Ovary (tissue), 3 donors: ENCODE results near the gene HSF4.

ENCODE experiments used
- EP300 ChIP-seq: sonication (generic); formaldehyde crosslinking; IDR thresholded peaks from one replicate; pipeline ENCODE4 v1.6.1; 2017; ENCODE audit warnings: antibody characterized with exemption
- POLR2A ChIP-seq: fragments of 450-650 bp; IDR thresholded peaks from one replicate; pipeline ENCODE4 v1.6.1; 2017; ENCODE audit warnings: antibody characterized with exemption, mild to moderate bottlenecking, moderate library complexity
- TF ChIP-seq, protein P1 (sequence below), 3 donors: fragments of 450-650 bp in 2 of 3; fragments of 200-600 bp in 1 of 3; IDR thresholded peaks; one replicate each; pipeline versions ENCODE4 v1.5.1 to v1.8.0; 2016 to 2022; ENCODE audit warnings: antibody characterized with exemption in 3 of 3, mild to moderate bottlenecking in 1 of 3
- donor health status: DM: no; HTN: no; CAD: no.

DNA sequence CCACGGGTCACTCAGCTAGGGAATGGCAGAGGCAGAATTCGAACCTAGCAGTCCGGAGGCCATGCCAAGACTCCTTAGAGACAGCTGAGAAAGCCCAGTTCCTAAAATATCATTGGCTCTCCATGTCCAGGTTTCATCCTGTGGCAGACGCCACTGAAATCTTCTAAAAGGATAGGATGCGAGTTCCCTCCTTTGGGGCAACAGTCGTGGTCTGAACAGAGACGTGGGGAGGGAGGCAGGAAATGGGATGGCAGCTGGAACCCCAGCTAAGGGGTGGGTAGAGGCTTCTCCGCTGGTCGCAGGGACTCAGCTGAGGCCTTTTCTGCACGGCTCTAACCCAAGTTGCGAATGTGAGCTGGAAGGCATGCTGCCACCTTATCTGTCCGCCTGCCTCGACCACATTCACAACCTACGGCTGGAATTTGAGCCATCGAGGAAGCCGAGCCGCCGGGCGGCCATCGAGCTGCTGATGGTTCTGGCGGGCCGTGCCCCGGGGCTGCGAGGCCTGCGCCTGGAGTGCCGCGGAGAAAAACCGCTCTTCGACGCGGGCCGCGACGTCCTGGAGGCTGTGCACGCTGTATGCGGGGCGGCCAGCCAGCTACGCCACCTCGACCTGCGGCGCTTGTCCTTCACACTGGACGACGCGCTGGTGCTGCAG is 1.9 kb upstream of the HSF4 start:
- TF ChIP-seq, protein P1, sequence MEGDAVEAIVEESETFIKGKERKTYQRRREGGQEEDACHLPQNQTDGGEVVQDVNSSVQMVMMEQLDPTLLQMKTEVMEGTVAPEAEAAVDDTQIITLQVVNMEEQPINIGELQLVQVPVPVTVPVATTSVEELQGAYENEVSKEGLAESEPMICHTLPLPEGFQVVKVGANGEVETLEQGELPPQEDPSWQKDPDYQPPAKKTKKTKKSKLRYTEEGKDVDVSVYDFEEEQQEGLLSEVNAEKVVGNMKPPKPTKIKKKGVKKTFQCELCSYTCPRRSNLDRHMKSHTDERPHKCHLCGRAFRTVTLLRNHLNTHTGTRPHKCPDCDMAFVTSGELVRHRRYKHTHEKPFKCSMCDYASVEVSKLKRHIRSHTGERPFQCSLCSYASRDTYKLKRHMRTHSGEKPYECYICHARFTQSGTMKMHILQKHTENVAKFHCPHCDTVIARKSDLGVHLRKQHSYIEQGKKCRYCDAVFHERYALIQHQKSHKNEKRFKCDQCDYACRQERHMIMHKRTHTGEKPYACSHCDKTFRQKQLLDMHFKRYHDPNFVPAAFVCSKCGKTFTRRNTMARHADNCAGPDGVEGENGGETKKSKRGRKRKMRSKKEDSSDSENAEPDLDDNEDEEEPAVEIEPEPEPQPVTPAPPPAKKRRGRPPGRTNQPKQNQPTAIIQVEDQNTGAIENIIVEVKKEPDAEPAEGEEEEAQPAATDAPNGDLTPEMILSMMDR (IDR thresholded peaks at IDR 0.05), result no peak
- TF ChIP-seq EP300 (no peak), POLR2A (no peak)
